Heart left ventricle (tissue), 16 donors: ENCODE data around the gene TMEM11. TPM values are rescaled to one million over a fixed set of nuclear protein-coding genes. Genes with fewer than 3 reads are reported as not detected.

Experiments used
- ATAC-seq, 4 donors: fragments of 200-7000 bp; cut with Tn5 transposase; one replicate each; pipeline ENCODE4 v1.9.1; 2020 to 2022; ENCODE audit warnings: moderate library complexity in 4 of 4, mild to moderate bottlenecking in 3 of 4, moderate number of reproducible peaks in 1 of 4
- DNase-seq, 5 donors: peaks; one replicate each; pipeline ENCODE4 v3.0.0-alpha.2; 2020
- H3K27ac ChIP-seq, 12 donors: fragments of 200-600 bp; sonication (generic) in 4 of 12; one replicate each; pipeline versions ENCODE4 v1.5.0 to v1.8.0; 2016 to 2022; ENCODE audit warnings: mild to moderate bottlenecking in 2 of 12
- H3K27me3 ChIP-seq, 9 donors: fragments of 200-600 bp; sonication (generic) in 2 of 9; one replicate each; pipeline versions ENCODE4 v1.5.1 to v1.8.0; 2016 to 2022; ENCODE audit warnings: mild to moderate bottlenecking in 3 of 9
- H3K36me3 ChIP-seq, 9 donors: fragments of 200-600 bp; sonication (generic) in 2 of 9; one replicate each; pipeline versions ENCODE4 v1.5.0 to v1.8.0; 2018 to 2022; ENCODE audit warnings: mild to moderate bottlenecking in 2 of 9
- H3K4me1 ChIP-seq, 12 donors: fragments of 200-600 bp; sonication (generic) in 4 of 12; one replicate each; pipeline versions ENCODE4 v1.5.0 to v1.8.0; 2016 to 2022; ENCODE audit warnings: mild to moderate bottlenecking in 3 of 12
- H3K4me3 ChIP-seq, 12 donors: fragments of 200-600 bp; sonication (generic) in 4 of 12; one replicate each; pipeline versions ENCODE4 v1.5.0 to v1.8.0; 2017 to 2022; ENCODE audit warnings: mild to moderate bottlenecking in 9 of 12, moderate library complexity in 4 of 12
- H3K9me3 ChIP-seq, 12 donors: fragments of 200-600 bp; sonication (generic) in 4 of 12; one replicate each; pipeline versions ENCODE4 v1.5.0 to v1.8.0; 2016 to 2022; ENCODE audit warnings: mild to moderate bottlenecking in 1 of 12
- CTCF ChIP-seq, 12 donors: fragments of 200-600 bp; sonication (generic) in 4 of 12; IDR thresholded peaks; one replicate each; pipeline versions ENCODE4 v1.5.0 to v1.8.0; 2018 to 2022; ENCODE audit warnings: antibody characterized with exemption in 12 of 12, mild to moderate bottlenecking in 5 of 12
- POLR2A ChIP-seq, 2 donors: fragments of 450-650 bp; IDR thresholded peaks; one replicate each; pipeline ENCODE4 v1.6.1; 2017; ENCODE audit warnings: antibody characterized with exemption in 2 of 2, mild to moderate bottlenecking in 2 of 2, moderate library complexity in 2 of 2
- WGBS, 4 donors: extraction: QIAGEN DNeasy Blood & Tissue Kit in 2 of 4; methylation state at CpG; one replicate each; pipeline versions ENCODE4 v1.1.5 to v1.1.7; 2013 to 2018; 5-methylcytosine and 5-hydroxymethylcytosine counted together
- intact Hi-C, 10 donors: fragments of 100-400 bp; cut with DNase I; formaldehyde crosslinking; loops; one replicate each; pipeline versions ENCODE4 v1.11.1 to v1.14.2; 2022
- polyA plus RNA-seq, 2 donors: library from polyadenylated mRNA; stranded (reverse); fragments of 200-250 nt; gene quantifications; one replicate each; pipeline ENCODE4 v1.2.3, GENCODE V29; 2013
- total RNA-seq, 9 donors: library from RNA; depleted of rRNA in 2 of 9; stranded (reverse); fragments of >200 nt in 2 of 9; fragmentation: NEBNext Ultra II Directional in 3 of 9; extraction: Animal tissue kit (Norgen Biotek cat#: 25700) in 3 of 9; gene quantifications; one replicate each; pipeline versions ENCODE4 v1.1.0 to v1.2.4, GENCODE V29; 2016 to 2023
- donor health status: ischemic (EF 13 %, LVEDD 7.1; RV severe dilation, severe dysfunction).
- donor health status: healthy with polysubstance abuse.
- donor health status: DM: no; HTN: yes; CAD: no.
- donor health status: DM: no; HTN: no; CAD: no.
- donor health status: ischemic (EF 25% LVEDD 6.9; RV normal size, moderate dysfunction).
- donor health status: ischemic (EF 25% LVEDD 5.7; RV mildly dilated, moderate dysfunction).
- donor health status: healthy.
- donor health status: DM: yes; HTN: yes; CAD: no.
- donor health status: ischemic (EF 35%, LVEDD 5.7; RV mildly dilated, moderate dysfunction).
- donor health status: nonischemic (EF 11% LVEDD 7.7; RV severe dilation, severe dysfunction).
- donor health status: DM: yes; HTN: yes; CAD: no.
- donor health status: PGD.
- donor health status: ischemic (EF 29% LVEDD 5.4; RV normal size, mild dysfunction).
- donor health status: nonischemic (EF 23%, LVEDD 6.1; RV moderate dilation, normal function).

Gene TMEM11
- total and polyA plus RNA-seq, 11 donors: 23.2 to 59.7 (median 33.0) TPM

- H3K9me3 ChIP-seq: no peaks in the 10 kb centered on the region
- no peak overlapping the region for H3K4me3 ChIP-seq
- 92 to 96% (median 94%) methylated on average over 6 of the region's 6 CpGs for WGBS, 4 donors
- H3K27me3 ChIP-seq: no peaks in the 10 kb centered on the region
- no peak overlapping the region for H3K27ac ChIP-seq
- peak in 2 of 12 donors; percentile 11 to 23 for TF ChIP-seq CTCF (IDR thresholded peaks at IDR 0.05)
- TF ChIP-seq POLR2A (IDR thresholded peaks at IDR 0.05): no peak
- H3K4me1 ChIP-seq: peaks cover 4 to 65% (median 38%) of the 10 kb centered on the region in 12 donors
- no peak for ATAC-seq
- no peak for DNase-seq
- H3K36me3 ChIP-seq: no peaks in the 10 kb centered on the region
- intact Hi-C loops: loop anchor here in 1 of 10 donors (5.0 kb wide), 1 partner anchor 37 kb away; the partner anchor contains the start of gene DHRS7B
Observed at GRCh38 chr17:21164216-21164615, 49.7 kb downstream of the TMEM11 start.

GRCh38 chr17:21163101-21163500 is 50.9 kb downstream of the TMEM11 start:
- no peak overlapping the region for H3K4me3 ChIP-seq
- no peaks in the 10 kb centered on the region for H3K27me3 ChIP-seq
- H3K36me3 ChIP-seq: no peaks in the 10 kb centered on the region
- intact Hi-C loops: loop anchor here in 1 of 10 donors (5.0 kb wide), 1 partner anchor 36 kb away; the partner anchor contains the start of gene DHRS7B
- TF ChIP-seq CTCF (IDR thresholded peaks at IDR 0.05): no peak
- no peak for TF ChIP-seq POLR2A (IDR thresholded peaks at IDR 0.05)
- peaks cover 4 to 56% (median 33%) of the 10 kb centered on the region in 12 donors for H3K4me1 ChIP-seq
- H3K9me3 ChIP-seq: no peaks in the 10 kb centered on the region
- no peak for ATAC-seq
- peak overlapping the region in 2 of 12 donors; percentile 15 to 78 for H3K27ac ChIP-seq
- DNase-seq: no peak
- 94 to 98% (median 95%) methylated on average over 6 of the region's 6 CpGs for WGBS, 4 donors

- intact Hi-C loops: loop anchor here in 1 of 10 donors (5.0 kb wide), 1 partner anchor 35 kb away; the partner anchor contains the start of gene DHRS7B
- H3K4me1 ChIP-seq: peaks cover 4 to 49% (median 30%) of the 10 kb centered on the region in 12 donors
- TF ChIP-seq POLR2A (IDR thresholded peaks at IDR 0.05) (no peak), CTCF (IDR thresholded peaks at IDR 0.05) (no peak)
- H3K9me3 ChIP-seq: no peaks in the 10 kb centered on the region
- ATAC-seq (no peak), DNase-seq (no peak)
- H3K27ac ChIP-seq: peak overlapping the region in 10 of 12 donors; percentile 31 to 83 (median 64)
- H3K36me3 ChIP-seq: no peaks in the 10 kb centered on the region
- H3K4me3 ChIP-seq: no peak overlapping the region
- WGBS, 4 donors: 53 to 67% (median 59%) methylated on average over 2 of the region's 2 CpGs
- no peaks in the 10 kb centered on the region for H3K27me3 ChIP-seq
Observed at GRCh38 chr17:21162394-21162775, 51.6 kb downstream of the TMEM11 start.

- peak overlapping the region in 1 of 12 donors; percentile 8 for H3K4me3 ChIP-seq
- H3K9me3 ChIP-seq: no peaks in the 10 kb centered on the region
- H3K27ac ChIP-seq: peak overlapping the region; percentile 17 to 83 (median 64)
- peaks cover 4 to 44% (median 26%) of the 10 kb centered on the region in 12 donors for H3K4me1 ChIP-seq
- ATAC-seq (peak in 3 of 4 donors; percentile 38 to 52 (median 47)), DNase-seq (no peak)
- intact Hi-C loops: loop anchor here in 1 of 10 donors (5.0 kb wide), 1 partner anchor 34 kb away; the partner anchor contains the start of gene DHRS7B
- H3K27me3 ChIP-seq: no peaks in the 10 kb centered on the region
- 33 to 41% (median 33%) methylated on average over 7 of the region's 7 CpGs for WGBS, 4 donors
- no peak for TF ChIP-seq CTCF (IDR thresholded peaks at IDR 0.05)
- TF ChIP-seq POLR2A (IDR thresholded peaks at IDR 0.05): no peak
- H3K36me3 ChIP-seq: no peaks in the 10 kb centered on the region
Observed at GRCh38 chr17:21161498-21162393, 52.2 kb downstream of the TMEM11 start.
